Liver (tissue), 3 donors: ENCODE data around the gene ST8SIA6.

Experiments
- CTCF ChIP-seq: fragments of 150-350 bp; IDR thresholded peaks from 2 replicates; pipeline ENCODE4 v1.5.1; 2017; ENCODE audit warnings: improper control_type of control experiment, low read depth, low read length; ENCODE audit not compliant: missing input control
- FOXA1 ChIP-seq: IDR thresholded peaks from 2 replicates; pipeline ENCODE4 v1.6.1; 2016; ENCODE audit warnings: antibody characterized with exemption
- GABPA ChIP-seq, 2 donors: IDR thresholded peaks in 1 of 2; conservative IDR thresholded peaks in 1 of 2; 2 replicates each; pipeline ENCODE4 v1.6.1; 2016; ENCODE audit warnings: antibody characterized with exemption in 2 of 2, mild to moderate bottlenecking in 1 of 2, moderate library complexity in 1 of 2
- JUND ChIP-seq, 2 donors: IDR thresholded peaks; 2 replicates each; pipeline ENCODE4 v1.6.1; 2016; ENCODE audit warnings: antibody characterized with exemption in 2 of 2
- MAX ChIP-seq: IDR thresholded peaks from 2 replicates; pipeline ENCODE4 v1.6.1; 2016; ENCODE audit warnings: antibody characterized with exemption
- RAD21 ChIP-seq, 2 donors: IDR thresholded peaks; 2 replicates each; pipeline ENCODE4 v1.6.1; 2016; ENCODE audit warnings: antibody characterized with exemption in 2 of 2, mild to moderate bottlenecking in 2 of 2
- REST ChIP-seq: IDR thresholded peaks from 2 replicates; pipeline ENCODE4 v1.6.1; 2016; ENCODE audit warnings: antibody characterized with exemption, mild to moderate bottlenecking
- TAF1 ChIP-seq: conservative IDR thresholded peaks from 2 replicates; pipeline ENCODE4 v1.6.1; 2016; ENCODE audit warnings: antibody characterized with exemption, mild to moderate bottlenecking
- YY1 ChIP-seq: IDR thresholded peaks from 2 replicates; pipeline ENCODE4 v1.6.1; 2016; ENCODE audit warnings: antibody characterized with exemption, mild to moderate bottlenecking
- donor health status: healthy.
- donor health status: healthy.

GRCh38 chr10:17356820-17357219, 97.6 kb downstream of the ST8SIA6 start:
- no peak for TF ChIP-seq CTCF
- TF ChIP-seq TAF1 = no peak
- no peak for TF ChIP-seq REST
- no peak for TF ChIP-seq JUND (IDR thresholded peaks at IDR 0.05)
- no peak for TF ChIP-seq MAX
- TF ChIP-seq RAD21 (IDR thresholded peaks at IDR 0.05) = no peak
- no peak for TF ChIP-seq FOXA1
- TF ChIP-seq YY1 = no peak
- TF ChIP-seq GABPA (IDR thresholded peaks at IDR 0.05 in 1 of 2, conservative IDR thresholded peaks at IDR 0.05 in 1 of 2) = no peak
